ENCODE data around the gene AGR3.

Gene AGR3

GRCh38 chr7:16833373-16833772 lies 48.4 kb downstream of the AGR3 start:
- no peak for DNase-seq (ENCODE audit: low read depth in 2 of 2)

GRCh38 chr7:16826060-16826459 lies 55.7 kb downstream of the AGR3 start:
- DNase-seq (ENCODE audit: low read depth in 2 of 2), result no peak

- no peak for DNase-seq (ENCODE audit: low read depth in 2 of 2)
Measured at GRCh38 chr7:16822029-16822428, 59.8 kb downstream of the AGR3 start.

- DNase-seq (ENCODE audit: low read depth in 2 of 2), result no peak
Measured at GRCh38 chr7:16818732-16819131, 63.1 kb downstream of the AGR3 start.

GRCh38 chr7:16817536-16817935 lies 64.2 kb downstream of the AGR3 start:
- no peak for DNase-seq (ENCODE audit: low read depth in 2 of 2)

GRCh38 chr7:16816824-16817223 lies 65.0 kb downstream of the AGR3 start:
- DNase-seq (ENCODE audit: low read depth in 2 of 2), result no peak

- no peak for DNase-seq (ENCODE audit: low read depth in 2 of 2)
Measured at GRCh38 chr7:16815001-16815400, 66.8 kb downstream of the AGR3 start.

GRCh38 chr7:16813232-16813616 lies 68.6 kb downstream of the AGR3 start:
- no peak for DNase-seq (ENCODE audit: low read depth in 2 of 2)

- DNase-seq (ENCODE audit: low read depth in 2 of 2), result no peak
Measured at GRCh38 chr7:16812542-16813231, 69.1 kb downstream of the AGR3 start.

- no peak for DNase-seq (ENCODE audit: low read depth in 2 of 2)
Measured at GRCh38 chr7:16811551-16811950, 70.2 kb downstream of the AGR3 start.

- no peak for DNase-seq (ENCODE audit: low read depth in 2 of 2)
Measured at GRCh38 chr7:16810573-16810972, 71.2 kb downstream of the AGR3 start.

- no peak for DNase-seq (ENCODE audit: low read depth in 2 of 2)
Measured at GRCh38 chr7:16810112-16810511, 71.7 kb downstream of the AGR3 start.
